Measurements from ENCODE around the gene SRCIN1. TPM values are rescaled to one million over a fixed set of nuclear protein-coding genes. Genes with fewer than 3 reads are reported as not detected.

Gene SRCIN1
- total RNA-seq, 1 experiment from 2014 or later: 6.9 TPM

DNA sequence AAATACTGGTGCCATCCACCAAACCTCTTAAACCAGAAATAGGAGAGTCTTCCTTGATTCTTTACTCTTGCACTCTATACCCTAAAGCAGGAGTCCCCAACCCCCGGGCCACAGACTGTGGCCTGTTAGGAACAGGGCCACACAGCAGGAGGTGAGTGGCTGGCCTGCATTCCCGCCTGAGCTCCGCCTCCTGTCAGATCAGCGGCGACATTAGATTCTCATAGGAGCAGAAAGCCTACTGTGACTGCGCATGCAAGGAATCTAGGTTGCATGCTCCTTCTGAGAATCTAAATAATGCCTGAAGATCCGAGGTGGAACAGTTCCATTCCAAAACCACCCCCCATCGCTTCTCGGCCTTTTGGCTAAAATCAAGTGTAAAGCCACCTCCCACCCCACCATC is 30.3 kb upstream of the SRCIN1 start:
- no peak overlapping the region for H2BK15ac ChIP-seq (ENCODE audit: low read depth, low read length)
- H2BK20ac ChIP-seq (ENCODE audit: low read depth, low read length, poor library complexity, severe bottlenecking): no peak overlapping the region
- H3K79me2 ChIP-seq (ENCODE audit: insufficient read depth, low read length): no peaks in the 10 kb centered on the region
- no peak overlapping the region for H3K4ac ChIP-seq (ENCODE audit: low read depth, low read length)
- H4K20me1 ChIP-seq (ENCODE audit: control insufficient read depth, insufficient read depth, insufficient read length): no peaks in the 10 kb centered on the region
- H3K18ac ChIP-seq (ENCODE audit: insufficient read length, low read depth, low read length): no peak overlapping the region
- no peak overlapping the region for H3T11ph ChIP-seq (ENCODE audit: low read length)
- DNase-seq: peak; percentile 86
- H3K9ac ChIP-seq (ENCODE audit: extremely low read depth, insufficient read length, low read length): no peak overlapping the region
- no peak overlapping the region for H3K4me3 Mint-ChIP-seq
- no peak overlapping the region for H2AFZ ChIP-seq (ENCODE audit: low read length)
- no peaks in the 10 kb centered on the region for H3K9me3 ChIP-seq (ENCODE audit: control insufficient read depth, low read depth, low read length)
- no peaks in the 10 kb centered on the region for H3K27me3 ChIP-seq (ENCODE audit: insufficient read depth, low read length)
- H2AK5ac ChIP-seq (ENCODE audit: insufficient read length, low read length): no peak overlapping the region
- no peaks in the 10 kb centered on the region for H3K4me1 ChIP-seq (ENCODE audit: insufficient read depth, low read length)
- H2BK12ac ChIP-seq (ENCODE audit: insufficient read length, low read depth, low read length): no peak overlapping the region
- H2BK120ac ChIP-seq (ENCODE audit: low read depth, low read length, poor library complexity, severe bottlenecking): no peak overlapping the region
- no peaks in the 10 kb centered on the region; a peak in 1 of 7 replicates for H3K36me3 Mint-ChIP-seq (ENCODE audit: insufficient read depth in 1 of 3, low read depth in 3 of 3)
- H3K27ac ChIP-seq (ENCODE audit: insufficient read length, low read depth, low read length): no peak overlapping the region
- H3K4me1 Mint-ChIP-seq: peaks cover 10% of the 10 kb centered on the region in 2 experiments
- H3K4me2 ChIP-seq (ENCODE audit: insufficient read depth, insufficient read length, low read length): no peak overlapping the region
- no peak overlapping the region for H3K23ac ChIP-seq (ENCODE audit: insufficient read length, low read depth, low read length)
- H3K27me3 Mint-ChIP-seq (ENCODE audit: low read depth): no peaks in the 10 kb centered on the region; the same call in 1 of the 2 replicates
- H2BK5ac ChIP-seq (ENCODE audit: insufficient read length, low read length): no peak overlapping the region
- no peaks in the 10 kb centered on the region; a peak in 2 of 5 replicates for H3K9me3 Mint-ChIP-seq
- no peak overlapping the region for H3K56ac ChIP-seq (ENCODE audit: insufficient read length, low read depth, low read length)
- H3K23me2 ChIP-seq (ENCODE audit: insufficient read length, low read depth, low read length, poor library complexity, severe bottlenecking): no peaks in the 10 kb centered on the region
- H3K27ac Mint-ChIP-seq: no peak overlapping the region; a peak in 1 of 7 replicates
- no peak overlapping the region for H4K91ac ChIP-seq (ENCODE audit: insufficient read length, low read depth, low read length)
- no peak overlapping the region for H4K8ac ChIP-seq (replicated peaks; ENCODE audit: insufficient read length, low read depth, low read length)
- no peak overlapping the region for H4K5ac ChIP-seq (ENCODE audit: insufficient read length, low read depth, low read length)
- WGBS (ENCODE audit: extremely low coverage, insufficient read length, low lambda C conversion rate): no CpG with 5 or more reads among the region's 9 CpGs
- H3K79me1 ChIP-seq (ENCODE audit: insufficient read depth, low read depth, low read length, poor library complexity, severe bottlenecking): no peaks in the 10 kb centered on the region
- TF ChIP-seq, protein P1, sequence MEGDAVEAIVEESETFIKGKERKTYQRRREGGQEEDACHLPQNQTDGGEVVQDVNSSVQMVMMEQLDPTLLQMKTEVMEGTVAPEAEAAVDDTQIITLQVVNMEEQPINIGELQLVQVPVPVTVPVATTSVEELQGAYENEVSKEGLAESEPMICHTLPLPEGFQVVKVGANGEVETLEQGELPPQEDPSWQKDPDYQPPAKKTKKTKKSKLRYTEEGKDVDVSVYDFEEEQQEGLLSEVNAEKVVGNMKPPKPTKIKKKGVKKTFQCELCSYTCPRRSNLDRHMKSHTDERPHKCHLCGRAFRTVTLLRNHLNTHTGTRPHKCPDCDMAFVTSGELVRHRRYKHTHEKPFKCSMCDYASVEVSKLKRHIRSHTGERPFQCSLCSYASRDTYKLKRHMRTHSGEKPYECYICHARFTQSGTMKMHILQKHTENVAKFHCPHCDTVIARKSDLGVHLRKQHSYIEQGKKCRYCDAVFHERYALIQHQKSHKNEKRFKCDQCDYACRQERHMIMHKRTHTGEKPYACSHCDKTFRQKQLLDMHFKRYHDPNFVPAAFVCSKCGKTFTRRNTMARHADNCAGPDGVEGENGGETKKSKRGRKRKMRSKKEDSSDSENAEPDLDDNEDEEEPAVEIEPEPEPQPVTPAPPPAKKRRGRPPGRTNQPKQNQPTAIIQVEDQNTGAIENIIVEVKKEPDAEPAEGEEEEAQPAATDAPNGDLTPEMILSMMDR (conservative IDR thresholded peaks at IDR 0.05): no peak
- no peak overlapping the region for H3K14ac ChIP-seq (ENCODE audit: insufficient read depth, low read length)

All from H9 (cell line).